Activated CD4-positive, alpha-beta memory T cell treated with anti-CD3 and anti-CD28 coated beads for 36 hours (primary cell): ENCODE data around the gene DCTN4. TPM values are rescaled to one million over a fixed set of nuclear protein-coding genes. Genes with fewer than 3 reads are reported as not detected.

Experiments
- total RNA-seq, 2 experiments: library from RNA; stranded (reverse); gene quantifications; one replicate each; pipeline ENCODE4 v1.2.3, GENCODE V29; 2021

DCTN4 gene
- total RNA-seq, 2 experiments from 2014 or later: 32.2 to 32.9 TPM

Other genes starting within 250 kb of the DCTN4 start
- under 1 TPM; 0.10 to 0.14 TPM for gene SYNPO, start 118.4 kb downstream of the DCTN4 start, total RNA-seq
- gene MYOZ3, start 97.8 kb downstream of the DCTN4 start, total RNA-seq: under 1 TPM; 0.07 to 0.21 TPM
- 10 to 100 TPM; 59.6 to 66.4 TPM for gene RBM22, start 58.0 kb downstream of the DCTN4 start, total RNA-seq
- gene SMIM3, start 19.7 kb upstream of the DCTN4 start, total RNA-seq: 10 to 100 TPM; 22.4 to 22.8 TPM
- gene IRGM, start 87.5 kb upstream of the DCTN4 start, total RNA-seq: under 1 TPM; 0.77 to 0.88 TPM
- under 1 TPM; 0.67 to 0.85 TPM for gene ZNF300, start 146.0 kb upstream of the DCTN4 start, total RNA-seq